NCI-H2107 (cell line): ENCODE measurements around the gene DNAJC15.

Experiments used
- DNase-seq: peaks from one replicate; lab custom pipeline; 2025; lab: John Stamatoyannopoulos, UW

The DNAJC15 gene

GRCh38 chr13:43157796-43158195 lies 134.4 kb downstream of the DNAJC15 start:
- DNase-seq = no peak

- no peak for DNase-seq
Measured at GRCh38 chr13:43158516-43158915, 135.1 kb downstream of the DNAJC15 start.

- DNase-seq = no peak
Measured at GRCh38 chr13:43159026-43159461, 135.7 kb downstream of the DNAJC15 start.
